G401 (cell line): ENCODE measurements around the gene ZFYVE27. TPM values are rescaled to one million over a fixed set of nuclear protein-coding genes. Genes with fewer than 3 reads are reported as not detected.

Source experiments
- DNase-seq: peaks from one replicate; pipeline ENCODE4 v3.0.0-alpha.2; 2015; ENCODE audit warnings: low spot score
- in situ Hi-C: cut with HindIII; loops from 2 replicates; pipeline ENCODE4 v1.10.0; 2016; ENCODE audit warnings: low sequenced_read_pairs, mixed read lengths
- total RNA-seq: library from RNA; depleted of rRNA; stranded (reverse); fragments of >200 nt; shearing (Covaris generic); gene quantifications from 2 replicates; pipeline ENCODE4 v1.2.3, GENCODE V29; 2014

Gene ZFYVE27
- total RNA-seq, 1 experiment from 2014 or later: 24.8 TPM

GRCh38 chr10:97765201-97765600 is 28.3 kb downstream of the ZFYVE27 start:
- DNase-seq: no peak
- in situ Hi-C loops: no loop called here

GRCh38 chr10:97766106-97766810 is 29.3 kb downstream of the ZFYVE27 start:
- in situ Hi-C loops: no loop called here
- no peak for DNase-seq

- DNase-seq: no peak
- in situ Hi-C loops: no loop called here
Measured at GRCh38 chr10:97766996-97767924, 30.3 kb downstream of the ZFYVE27 start.

DNA sequence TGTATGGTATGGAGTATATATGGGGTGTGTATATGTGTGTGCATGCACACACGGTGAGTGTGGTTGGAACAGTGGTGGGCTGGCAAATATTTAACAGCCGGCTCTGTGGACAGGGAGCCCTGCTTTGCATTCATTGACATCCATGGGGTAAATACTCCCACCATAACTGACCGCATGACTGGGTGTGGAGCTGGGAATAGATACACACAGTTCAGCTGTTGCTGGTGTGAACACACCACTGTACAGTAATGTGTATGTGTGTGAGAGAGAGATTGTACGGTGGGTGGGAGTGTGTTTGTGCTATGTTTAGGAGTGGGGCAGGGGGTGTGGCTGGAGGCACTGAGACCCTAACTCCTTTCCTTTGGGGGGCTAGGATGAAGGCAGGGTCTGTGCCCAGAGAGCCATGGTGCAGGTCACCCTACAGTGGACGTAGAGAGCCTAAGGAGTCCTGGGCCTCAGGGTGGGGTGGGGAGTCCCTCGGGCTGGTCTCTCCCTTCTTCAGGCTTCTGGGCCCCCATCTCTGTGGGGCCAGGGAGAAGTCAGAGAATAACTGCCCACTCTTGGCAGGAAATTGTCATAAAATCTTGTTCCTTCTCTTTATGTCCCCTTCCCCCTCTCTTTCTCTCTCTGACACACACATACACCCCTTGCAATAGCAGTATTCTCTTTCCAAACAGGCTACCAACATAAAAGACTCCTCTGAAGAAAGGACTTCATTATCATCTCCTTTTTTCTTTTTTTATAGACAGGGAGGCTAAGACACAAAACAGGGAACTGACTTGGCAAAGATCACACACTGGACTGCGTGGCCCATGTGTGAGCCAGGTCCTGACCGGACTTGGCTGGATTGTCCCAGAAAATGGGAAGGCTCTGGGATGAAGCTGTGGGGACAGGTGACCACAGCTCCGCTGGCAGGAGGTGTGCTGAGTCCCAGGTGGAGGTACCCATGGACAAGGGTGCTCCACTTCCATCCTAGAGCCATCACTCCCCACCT is 31.7 kb downstream of the ZFYVE27 start:
- DNase-seq: no peak
- in situ Hi-C loops: no loop called here

DNA sequence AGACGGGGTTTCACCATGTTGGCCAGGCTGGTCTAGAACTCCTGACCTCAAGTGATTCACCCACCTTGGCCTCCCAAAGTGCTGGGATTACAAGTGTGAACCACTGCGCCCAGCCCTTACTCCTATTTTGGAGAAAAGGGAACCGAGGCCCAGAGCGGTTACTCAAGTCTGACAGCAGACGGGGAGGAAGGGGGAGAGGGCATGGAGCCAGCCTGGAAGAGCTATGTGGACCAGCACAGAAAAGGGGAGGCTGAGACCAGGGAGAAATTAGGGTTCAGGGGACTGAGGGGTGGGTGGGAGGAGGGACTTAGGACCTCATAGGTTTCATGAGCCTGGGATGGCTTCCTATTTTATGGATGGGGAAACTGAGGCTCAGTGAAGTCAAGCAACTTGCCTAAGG is 33.3 kb downstream of the ZFYVE27 start:
- in situ Hi-C loops: loop anchor here (10.0 kb wide), 1 partner anchor 275 kb away; no protein-coding TSS in a partner anchor
- DNase-seq: no peak

DNA sequence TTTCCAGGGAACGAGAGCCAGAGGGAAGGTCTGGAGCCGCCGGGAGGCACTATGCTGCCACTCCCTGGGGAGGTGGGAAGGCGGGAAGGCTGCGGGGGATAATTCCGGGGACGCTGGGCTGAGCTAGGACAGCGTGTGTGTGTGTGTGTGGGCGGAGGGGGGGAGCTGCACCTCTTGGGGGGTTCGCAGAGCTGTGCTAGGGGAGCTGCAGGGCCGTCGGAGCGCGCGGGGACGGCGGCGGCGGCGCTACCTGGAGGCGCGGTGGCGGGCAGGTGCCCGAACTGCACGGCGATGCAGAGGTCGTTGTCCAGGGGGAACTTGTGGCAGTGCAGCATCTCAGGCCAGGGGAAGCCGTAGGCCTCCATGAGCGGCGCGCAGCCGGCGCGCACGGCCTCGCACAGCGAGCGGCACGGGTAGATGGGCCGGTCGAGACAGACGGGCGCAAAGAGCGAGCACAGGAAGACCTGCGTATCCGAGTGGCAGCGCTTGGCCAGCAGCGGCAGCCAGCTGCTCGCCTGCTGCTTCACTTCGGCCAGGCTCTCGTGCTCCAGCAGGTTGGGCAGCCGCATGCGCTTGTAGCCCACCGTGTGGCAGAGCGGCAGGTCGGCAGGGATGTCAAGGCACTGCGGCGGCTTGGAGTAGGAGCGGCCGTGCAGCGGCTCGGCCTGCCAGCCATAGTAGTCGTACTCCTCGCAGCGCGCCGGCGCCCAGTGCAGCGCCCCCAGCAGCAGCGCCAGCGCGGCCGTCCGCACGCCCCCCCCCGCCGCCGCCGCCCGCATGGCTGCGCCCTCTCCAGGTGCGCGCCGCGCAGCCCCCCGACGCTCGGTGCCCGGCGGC is 34.3 kb downstream of the ZFYVE27 start:
- in situ Hi-C loops: loop anchor here (10.0 kb wide), 1 partner anchor 274 kb away; no protein-coding TSS in a partner anchor
- DNase-seq: peak; percentile 24

GRCh38 chr10:97771913-97772823 is 35.2 kb downstream of the ZFYVE27 start, which contains the start of gene SFRP5:
TSS of gene SFRP5 (minus strand) at chr10:97771999. CDS start at chr10:97771833, 166 bp downstream.
- DNase-seq: peak; percentile 22
- in situ Hi-C loops: loop anchor here (10.0 kb wide), 1 partner anchor 273 kb away; no protein-coding TSS in a partner anchor

DNA sequence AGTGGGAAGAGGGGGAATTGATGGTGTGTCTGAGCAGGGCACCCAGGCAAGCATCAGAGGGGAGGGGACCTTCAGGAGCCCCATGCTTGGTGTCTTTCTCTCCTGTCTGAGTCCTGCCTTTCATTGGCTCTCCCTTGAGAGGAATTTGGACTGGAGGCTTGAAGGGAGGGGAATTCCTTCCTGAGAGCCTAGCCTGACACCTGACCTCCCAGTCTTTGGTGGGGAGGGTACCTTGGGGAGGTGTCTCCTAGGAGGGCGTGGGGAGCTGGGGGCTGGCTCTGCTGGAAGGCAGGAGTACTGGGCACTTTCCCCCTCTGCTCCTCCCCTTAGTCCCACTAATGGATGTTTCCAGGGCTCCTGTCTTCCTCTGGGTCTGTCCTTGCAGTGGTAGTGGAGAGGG is 36.2 kb downstream of the ZFYVE27 start:
- in situ Hi-C loops: loop anchor here (10.0 kb wide), 1 partner anchor 272 kb away; no protein-coding TSS in a partner anchor
- DNase-seq: no peak

DNA sequence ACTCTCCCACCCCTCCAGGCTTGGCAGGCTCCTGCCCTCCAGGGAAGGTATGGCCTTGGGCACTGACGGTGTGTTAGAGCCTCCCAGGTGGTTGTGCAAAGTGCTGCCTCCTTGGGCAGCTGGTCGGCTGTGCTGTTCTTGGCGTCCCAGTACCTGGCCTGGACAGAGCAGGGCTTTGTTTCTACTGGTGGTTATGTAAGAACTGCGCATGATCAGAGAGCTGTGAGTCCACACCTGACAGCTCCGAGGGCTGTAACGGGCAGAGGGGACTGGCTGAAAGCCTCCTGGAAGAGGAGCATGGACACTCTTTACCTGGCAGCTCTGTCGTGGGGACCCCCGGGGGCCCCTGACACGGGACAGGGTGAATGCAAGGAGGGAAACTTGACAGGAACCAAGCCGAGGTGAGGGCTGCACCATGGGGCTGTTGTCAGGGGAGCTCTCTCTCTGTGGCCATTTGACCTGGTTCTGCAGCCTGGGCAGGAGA is 37.9 kb downstream of the ZFYVE27 start:
- in situ Hi-C loops: loop anchor here (10.0 kb wide), 1 partner anchor 270 kb away; no protein-coding TSS in a partner anchor
- peak; percentile 89 for DNase-seq

GRCh38 chr10:97777143-97777542 is 40.2 kb downstream of the ZFYVE27 start:
- in situ Hi-C loops: loop anchor here (10.0 kb wide), 1 partner anchor 268 kb away; no protein-coding TSS in a partner anchor
- DNase-seq: no peak

- peak; percentile 66 for DNase-seq
- in situ Hi-C loops: loop anchor here (10.0 kb wide), 1 partner anchor 266 kb away; no protein-coding TSS in a partner anchor
Measured at GRCh38 chr10:97778452-97779302, 41.7 kb downstream of the ZFYVE27 start.

DNA sequence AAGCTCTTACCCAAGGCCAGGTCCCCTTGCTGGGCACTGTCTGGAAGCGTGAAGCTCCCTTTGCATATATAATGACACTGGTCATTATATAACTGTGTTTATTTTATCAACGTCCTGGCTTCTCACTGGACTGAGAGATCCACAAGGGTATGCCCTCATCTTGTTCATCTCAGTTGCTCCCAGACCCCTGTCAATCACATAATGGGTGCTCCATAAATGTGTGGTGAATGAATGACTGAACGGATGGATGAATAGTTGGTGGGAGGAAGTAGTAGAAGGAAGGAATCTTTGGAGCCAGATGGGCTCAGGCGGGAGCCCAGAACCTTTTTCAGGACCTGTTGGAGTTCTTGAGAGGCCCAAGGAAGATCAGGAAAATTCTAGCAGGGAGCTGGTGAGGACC is 42.6 kb downstream of the ZFYVE27 start:
- in situ Hi-C loops: loop anchor here (10.0 kb wide), 1 partner anchor 265 kb away; no protein-coding TSS in a partner anchor
- no peak for DNase-seq

GRCh38 chr10:97779975-97780374 is 43.0 kb downstream of the ZFYVE27 start:
- no peak for DNase-seq
- in situ Hi-C loops: loop anchor here (10.0 kb wide), 1 partner anchor 265 kb away; no protein-coding TSS in a partner anchor

- peak; percentile 35 for DNase-seq
- in situ Hi-C loops: no loop called here
Measured at GRCh38 chr10:97780841-97781617, 44.1 kb downstream of the ZFYVE27 start.
